ENCODE data around the gene RNASE13.

RNASE13 gene

DNA sequence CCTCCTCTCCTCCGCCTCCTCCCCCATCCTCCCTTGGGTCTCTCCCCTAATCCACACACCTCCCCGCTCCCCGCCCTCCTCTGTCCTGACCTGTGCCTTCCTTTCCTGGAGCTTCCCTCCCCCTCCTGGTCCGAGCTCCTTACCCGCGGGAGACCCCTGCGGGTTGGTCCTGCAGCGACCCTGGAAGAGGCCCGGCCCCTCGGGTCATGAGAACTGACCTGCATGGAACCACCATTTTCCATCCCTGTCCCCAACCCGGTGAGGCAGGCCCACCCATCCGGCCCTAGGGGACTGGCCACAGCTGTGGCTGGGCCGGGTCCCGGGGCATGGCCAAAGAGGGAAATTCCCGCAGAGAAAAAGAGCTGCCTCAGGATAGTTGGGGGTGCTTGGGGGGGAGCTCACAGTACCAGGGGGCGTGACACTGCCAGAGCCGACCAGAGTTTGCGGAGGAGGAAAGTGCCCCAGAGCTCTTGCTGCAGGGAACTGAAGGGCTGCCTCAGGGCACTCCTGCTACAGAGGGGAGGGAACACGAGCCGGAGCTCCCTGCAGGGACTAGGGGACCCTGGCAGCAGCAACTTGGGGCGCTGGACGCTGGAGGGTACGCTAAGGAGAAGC is 36.1 kb upstream of the RNASE13 start:
- TF ChIP-seq, protein P1, sequence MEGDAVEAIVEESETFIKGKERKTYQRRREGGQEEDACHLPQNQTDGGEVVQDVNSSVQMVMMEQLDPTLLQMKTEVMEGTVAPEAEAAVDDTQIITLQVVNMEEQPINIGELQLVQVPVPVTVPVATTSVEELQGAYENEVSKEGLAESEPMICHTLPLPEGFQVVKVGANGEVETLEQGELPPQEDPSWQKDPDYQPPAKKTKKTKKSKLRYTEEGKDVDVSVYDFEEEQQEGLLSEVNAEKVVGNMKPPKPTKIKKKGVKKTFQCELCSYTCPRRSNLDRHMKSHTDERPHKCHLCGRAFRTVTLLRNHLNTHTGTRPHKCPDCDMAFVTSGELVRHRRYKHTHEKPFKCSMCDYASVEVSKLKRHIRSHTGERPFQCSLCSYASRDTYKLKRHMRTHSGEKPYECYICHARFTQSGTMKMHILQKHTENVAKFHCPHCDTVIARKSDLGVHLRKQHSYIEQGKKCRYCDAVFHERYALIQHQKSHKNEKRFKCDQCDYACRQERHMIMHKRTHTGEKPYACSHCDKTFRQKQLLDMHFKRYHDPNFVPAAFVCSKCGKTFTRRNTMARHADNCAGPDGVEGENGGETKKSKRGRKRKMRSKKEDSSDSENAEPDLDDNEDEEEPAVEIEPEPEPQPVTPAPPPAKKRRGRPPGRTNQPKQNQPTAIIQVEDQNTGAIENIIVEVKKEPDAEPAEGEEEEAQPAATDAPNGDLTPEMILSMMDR (conservative IDR thresholded peaks at IDR 0.05) = no peak

DNA sequence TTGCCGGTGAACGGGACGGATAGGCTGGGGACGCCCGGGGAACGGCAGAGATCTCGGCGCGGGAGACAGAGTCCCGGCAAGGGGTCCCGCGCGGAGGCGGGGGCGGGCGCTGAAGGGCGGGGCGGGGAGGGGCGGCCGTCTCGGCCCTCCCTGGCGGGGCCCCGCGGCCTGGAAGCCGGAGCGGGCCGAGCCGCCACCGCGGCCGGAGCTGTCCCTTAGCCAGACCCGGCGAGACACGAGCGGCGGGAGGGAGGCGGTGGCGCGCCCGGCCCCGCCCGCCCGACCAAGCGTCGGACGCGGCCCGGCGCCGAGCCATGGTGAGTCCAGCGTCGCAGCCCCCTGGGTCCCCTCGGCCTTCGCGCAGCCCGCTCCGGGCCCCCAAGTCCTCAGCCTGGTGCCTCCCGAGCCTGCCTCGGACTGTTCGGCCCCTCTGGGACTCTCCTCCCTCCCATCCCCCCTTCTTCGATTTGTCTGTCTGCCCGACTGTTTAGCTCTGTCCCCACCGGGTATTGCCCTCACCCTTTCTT is 35.5 kb upstream of the RNASE13 start, which contains the start of gene ARHGEF40:
ARHGEF40 (plus strand) TSS at position 222 of the 527 bp plus-strand sequence; CDS start at position 315, 93 bp downstream.
- H3K27ac ChIP-seq = peak within 1 kb of the TSS; percentile 42; the same call in 1 of the 2 replicates
- TF ChIP-seq, protein P1 (conservative IDR thresholded peaks at IDR 0.05) = no peak

More for the DNA sequence above, 36.1 kb upstream of the RNASE13 start:
- H3K27ac ChIP-seq = peak overlapping the region; percentile 42; the same call in 1 of the 2 replicates

DNA sequence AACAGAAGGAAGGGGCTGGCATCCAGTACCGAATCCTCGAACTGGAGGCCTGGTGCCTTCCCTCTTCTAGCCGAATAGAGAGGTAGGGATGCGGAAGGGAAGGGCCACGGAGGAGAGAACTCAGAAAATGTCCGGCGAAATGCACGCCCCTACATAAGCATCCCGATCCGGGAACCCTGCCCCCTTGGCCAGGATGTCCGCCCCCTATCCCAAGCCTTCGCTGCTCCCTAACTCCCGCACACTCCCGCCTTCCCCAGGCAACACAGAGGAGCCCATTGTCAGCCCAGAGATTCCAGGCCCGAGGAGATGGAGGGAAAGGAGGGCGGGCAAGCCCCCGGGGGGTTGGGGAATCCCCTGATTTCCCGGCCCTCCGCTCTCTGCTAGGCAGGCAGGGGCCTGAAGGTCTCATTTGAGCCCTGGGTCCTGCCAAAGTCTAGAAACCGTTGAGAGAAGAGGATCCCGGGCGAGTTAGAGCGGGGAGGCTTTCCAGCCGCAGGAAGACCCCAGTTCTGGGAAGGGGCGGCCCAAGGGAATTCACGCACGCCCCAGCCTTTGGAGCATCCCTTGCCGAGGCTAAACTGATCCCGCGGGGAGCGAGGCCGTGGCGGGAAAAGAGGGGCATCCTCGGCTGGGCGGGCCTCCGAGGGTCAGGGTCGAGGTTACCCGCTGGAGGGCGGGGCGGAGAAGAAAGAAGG is 34.9 kb upstream of the RNASE13 start:
- TF ChIP-seq, protein P1 (conservative IDR thresholded peaks at IDR 0.05) = no peak
- peak overlapping the region; percentile 42; the same call in 1 of the 2 replicates for H3K27ac ChIP-seq

DNA sequence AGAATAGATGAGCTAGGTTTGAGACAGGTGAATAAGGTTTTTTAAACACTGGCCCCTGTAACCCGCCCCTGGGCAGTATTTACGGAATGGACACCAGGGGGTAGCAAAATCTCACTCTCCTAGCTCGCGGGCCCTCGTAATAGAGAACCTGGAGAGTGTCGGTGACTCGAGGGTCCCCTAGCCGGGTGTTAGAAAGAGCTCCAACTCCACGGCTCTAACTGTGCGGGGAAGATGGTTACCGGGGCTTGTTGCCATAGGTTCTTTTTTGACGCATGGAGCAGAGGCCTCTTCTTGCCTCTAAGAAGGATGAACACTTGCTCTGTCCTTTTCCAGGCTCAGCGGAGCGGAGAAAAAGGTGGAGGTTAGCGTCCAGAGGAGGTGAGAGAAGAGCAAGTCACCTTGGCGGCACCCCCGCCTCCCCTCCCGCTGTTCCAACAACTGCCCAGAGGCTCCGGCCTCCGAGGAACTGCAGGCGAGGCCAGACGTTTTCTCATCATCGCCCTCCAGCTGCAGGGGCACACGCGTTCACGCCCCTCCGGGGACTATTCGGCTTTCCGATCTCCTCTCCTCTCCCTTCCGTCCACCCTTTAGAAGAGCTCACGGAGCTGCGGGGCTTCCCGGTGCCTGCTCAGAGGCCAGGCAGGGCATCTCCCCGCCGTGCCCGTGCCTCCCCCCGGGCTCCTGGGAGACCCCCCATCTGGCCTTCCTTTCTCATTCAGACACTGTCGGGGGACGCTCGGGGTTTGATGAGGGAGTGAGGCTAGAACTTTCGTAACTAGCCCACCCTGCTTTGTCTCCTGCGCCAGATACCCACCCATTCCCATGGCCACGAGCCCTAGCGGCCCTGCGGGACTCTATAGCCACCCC is 34.1 kb upstream of the RNASE13 start:
- TF ChIP-seq, protein P1 (conservative IDR thresholded peaks at IDR 0.05) = peak; percentile 79
- no peak overlapping the region for H3K27ac ChIP-seq

DNA sequence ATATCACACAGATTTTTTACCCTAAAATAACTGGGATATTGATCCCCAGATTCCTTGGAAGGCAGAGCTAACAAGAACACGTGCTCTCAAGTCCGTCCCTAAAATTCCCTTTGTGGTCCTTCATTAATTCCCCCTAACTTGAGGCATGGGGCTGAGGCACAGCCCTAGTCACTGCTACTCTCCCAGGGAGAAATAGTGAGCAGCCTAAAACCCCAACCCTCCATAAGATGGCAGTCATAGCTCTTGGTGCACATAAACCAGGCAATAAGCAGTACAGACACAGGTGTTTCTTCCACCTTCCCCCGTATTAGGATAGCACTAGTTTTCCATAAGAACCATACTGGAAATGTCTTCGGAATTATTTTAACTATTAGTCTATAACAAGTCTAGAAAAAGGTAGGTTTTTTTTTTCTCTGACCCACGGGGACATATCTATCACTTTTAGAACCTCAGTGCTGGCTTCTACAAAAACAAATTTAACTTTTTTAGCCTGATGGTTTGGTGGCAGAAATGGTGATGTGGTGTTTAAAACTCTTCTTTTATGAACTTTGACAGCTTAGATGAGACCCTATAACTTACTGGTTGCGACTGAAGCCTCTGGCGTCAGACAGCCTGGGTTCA is 32.4 kb upstream of the RNASE13 start:
- TF ChIP-seq, protein P1 (conservative IDR thresholded peaks at IDR 0.05) = peak; percentile 76
- no peak overlapping the region for H3K27ac ChIP-seq

DNA sequence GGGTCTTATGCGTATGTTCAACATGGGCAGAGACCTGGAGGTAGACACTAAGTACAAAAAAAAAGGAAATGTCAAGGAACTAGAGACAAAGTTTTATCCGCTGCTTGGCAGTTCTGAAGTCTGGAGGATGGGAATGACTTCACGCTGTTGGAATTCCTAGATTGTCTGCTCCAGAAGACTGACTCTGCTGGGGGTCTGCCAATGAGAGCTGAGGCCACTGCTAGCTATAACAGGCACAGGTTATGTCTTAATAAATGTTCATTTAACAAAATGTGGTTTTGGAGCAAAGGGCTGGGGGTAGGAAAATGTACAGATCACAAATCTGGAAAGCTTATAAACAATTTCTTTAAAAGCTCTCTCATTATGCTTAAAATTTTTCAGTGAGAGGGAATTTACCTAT is 28.9 kb upstream of the RNASE13 start:
- TF ChIP-seq, protein P1 (conservative IDR thresholded peaks at IDR 0.05) = no peak
- no peak overlapping the region for H3K27ac ChIP-seq

Data from VCaP (cell line).